ENCODE results near the gene FGFRL1.

FGFRL1 gene

GRCh38 chr4:1009542-1010394 lies 1.7 kb upstream of the FGFRL1 start:
- peak; percentile 74 for DNase-seq

DNA sequence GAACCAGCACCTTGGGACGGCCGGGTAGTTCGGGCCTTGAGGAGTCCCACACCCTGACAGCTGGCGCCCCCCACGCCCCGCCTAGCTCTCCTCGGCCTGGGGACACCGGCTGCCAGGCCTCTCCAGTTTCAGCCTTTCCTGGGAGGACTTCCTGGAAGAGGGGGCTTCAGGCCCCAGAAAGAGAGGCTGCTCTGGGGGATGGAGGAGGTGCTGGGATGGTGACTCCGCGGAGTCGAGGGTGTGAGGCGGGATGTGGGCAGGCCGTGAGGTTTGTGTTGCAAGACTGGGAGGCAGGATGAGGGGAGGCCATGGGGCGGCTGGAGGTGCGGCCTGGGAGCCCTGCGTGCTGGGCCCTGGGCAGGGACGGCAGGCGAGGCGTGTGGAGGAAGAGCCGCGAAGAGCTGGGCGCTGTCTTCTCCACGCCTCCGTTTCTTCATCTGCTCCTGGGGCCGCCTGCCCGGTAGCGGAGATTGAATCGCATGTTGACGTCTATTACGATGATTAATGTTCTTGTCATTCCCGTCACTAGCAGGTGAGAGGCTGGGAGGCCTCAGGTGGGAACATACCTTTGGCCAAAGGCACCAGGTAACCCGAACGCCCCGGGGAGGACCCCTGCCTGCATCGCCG lies 918 bp upstream of the FGFRL1 start:
- peak; percentile 82 for DNase-seq

DNA sequence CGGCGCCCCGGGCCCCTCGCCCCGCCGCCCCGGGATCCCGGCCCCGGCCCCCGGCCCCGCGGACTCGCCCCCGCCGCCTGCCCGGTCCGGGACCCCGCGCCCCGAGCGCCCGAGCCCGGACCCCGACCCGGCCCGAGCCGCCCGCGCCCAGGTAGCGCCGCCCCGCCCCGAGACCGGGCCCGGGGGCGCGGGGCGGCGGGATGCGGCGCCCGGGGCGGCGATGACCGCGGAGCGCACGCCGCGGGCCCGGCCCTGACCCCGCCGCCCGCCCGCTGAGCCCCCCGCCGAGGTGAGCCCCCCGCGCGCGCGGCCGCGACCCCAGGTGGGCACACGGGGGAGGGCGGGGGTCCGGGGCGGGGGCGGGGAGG lies 224 bp downstream of the FGFRL1 start:
- no peak for DNase-seq

DNA sequence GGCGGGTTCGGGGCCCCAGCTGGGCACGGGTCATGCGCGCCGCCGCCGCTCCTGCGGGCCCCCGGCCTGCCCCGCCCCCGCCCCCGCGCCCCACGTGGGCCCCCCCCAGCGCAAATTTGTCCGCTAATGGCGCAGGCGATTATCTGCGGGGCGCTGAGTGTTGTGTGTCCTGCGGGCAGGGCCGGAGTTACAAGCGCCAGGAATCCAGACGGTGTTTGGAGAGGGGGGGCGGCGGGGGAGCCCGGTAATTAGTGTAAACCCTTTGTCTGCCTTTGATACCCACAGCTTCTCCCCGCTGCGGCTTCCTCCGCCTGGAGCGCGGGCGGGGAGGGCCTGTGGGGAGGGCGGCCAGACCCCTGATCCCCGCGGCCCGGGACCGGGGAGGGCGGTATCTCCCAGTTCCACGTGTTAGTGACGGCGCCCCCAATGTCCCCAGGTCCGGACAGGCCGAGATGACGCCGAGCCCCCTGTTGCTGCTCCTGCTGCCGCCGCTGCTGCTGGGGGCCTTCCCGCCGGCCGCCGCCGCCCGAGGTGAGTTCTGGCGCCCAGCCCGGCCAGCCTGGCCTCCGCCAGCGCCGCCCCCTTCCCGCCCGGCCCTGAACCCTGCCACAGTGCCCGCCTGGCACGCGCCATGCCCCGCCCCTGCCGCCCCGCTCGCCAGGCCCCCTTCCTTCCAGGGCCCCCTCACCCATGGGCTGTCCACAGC lies 761 bp downstream of the FGFRL1 start:
- peak; percentile 47 for DNase-seq

DNA sequence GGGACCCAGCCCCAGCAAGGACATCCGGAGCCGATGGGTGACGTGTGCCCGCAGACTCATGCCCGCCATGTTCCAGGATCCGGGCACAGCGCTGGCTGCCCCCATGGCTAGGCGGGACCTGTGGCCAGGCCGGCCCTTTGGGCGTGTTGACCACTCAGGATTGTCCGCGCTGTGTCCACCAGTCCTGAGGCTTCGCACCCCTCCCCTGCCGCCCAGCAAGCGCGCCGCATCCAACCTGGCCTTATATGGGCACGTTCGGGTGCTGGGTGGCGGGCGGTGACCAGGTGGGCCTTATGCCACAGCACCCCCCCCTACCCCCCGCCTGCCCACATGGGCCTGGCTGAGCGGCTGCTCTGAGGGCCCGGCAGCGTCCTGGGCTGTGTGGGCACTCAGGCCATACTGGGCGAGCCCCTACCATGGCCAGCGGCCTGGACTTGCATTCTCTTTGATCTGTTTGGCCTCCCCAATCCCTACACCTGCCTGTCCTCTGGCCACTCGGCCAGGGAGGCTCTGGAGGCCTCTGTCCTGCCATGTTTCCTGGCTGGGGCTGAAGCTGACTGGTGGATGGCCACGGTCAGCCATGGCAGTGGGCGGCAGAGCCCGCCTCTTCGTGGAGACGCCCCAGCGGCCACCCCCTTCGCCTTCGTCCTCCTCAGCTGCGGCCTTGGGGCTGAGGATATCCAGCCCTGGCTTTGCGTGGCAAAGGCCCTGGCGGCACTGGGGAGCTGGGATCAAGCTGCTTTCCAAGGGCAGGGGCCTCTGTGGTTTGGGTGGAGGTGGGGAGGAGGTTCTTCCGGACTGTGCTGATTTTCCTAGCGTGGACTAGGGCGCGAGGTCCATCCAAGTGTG lies 2.0 kb downstream of the FGFRL1 start:
- no peak for DNase-seq

DNA sequence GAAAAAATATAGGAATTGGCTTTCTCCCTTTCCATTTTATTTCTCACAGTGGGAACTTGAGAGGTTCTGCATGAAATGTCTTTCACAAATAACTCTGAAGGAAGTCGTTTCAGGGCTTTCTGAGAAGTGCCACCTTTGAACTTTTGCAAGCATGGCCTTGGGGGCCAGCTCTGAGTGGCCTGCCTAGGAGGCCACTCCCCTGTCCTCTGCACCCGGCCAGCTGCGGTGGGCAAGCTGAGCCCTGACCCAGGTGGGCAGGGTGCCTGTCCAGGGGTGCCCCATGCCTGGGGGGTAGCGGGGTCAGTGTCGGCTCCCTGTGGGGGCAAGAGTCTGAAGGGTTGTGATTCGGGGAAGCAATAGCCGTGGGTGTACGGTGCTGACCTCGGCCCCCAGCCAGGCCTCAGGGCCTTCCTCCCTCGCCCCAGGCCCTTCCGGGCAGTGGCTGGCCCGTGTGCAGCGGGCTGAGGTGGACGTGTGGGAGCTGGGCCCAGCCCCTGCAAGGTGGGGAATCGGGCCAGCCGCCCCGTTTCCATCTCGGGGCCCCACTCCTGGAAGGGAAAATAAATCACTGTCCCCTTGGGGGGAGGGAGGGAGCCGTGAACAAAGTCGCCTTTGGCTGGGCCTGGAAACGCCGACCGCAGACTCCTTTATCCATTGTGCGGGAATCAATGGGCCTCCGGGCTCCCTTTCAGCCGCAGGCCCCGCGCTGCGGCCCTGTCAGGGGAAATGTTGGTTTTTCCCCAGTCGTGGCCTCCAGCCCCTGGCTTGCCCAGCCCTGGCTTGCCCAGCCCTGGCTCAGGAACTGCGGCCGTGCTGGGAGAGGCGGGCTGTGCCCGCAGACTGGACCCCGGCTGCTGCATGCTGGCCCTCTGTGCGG lies 3.1 kb downstream of the FGFRL1 start:
- no peak for DNase-seq

- no peak for DNase-seq
Observed at GRCh38 chr4:1015179-1015578, 3.8 kb downstream of the FGFRL1 start.

DNA sequence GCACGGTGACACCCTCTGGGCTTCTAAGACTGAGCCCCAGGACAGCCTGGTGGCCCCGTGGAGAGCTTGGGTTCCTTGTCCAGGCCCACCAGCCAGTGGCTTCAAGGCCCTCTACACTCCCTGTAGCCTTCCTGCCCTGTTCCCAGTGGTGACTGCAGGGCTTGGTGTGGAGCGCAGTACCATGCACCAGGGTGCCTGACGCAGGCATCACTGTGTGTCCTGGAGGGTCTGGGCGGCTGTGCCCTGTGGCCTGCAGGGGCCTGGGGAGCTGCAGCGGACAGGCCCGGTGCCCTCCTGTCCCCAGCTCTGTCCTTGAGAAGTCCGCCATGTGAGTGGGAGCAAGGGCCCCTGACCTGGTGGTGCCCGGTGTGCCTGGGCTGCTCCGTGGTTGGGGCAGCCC lies 4.3 kb downstream of the FGFRL1 start:
- DNase-seq = no peak

GRCh38 chr4:1017211-1017610 lies 5.8 kb downstream of the FGFRL1 start:
- DNase-seq = no peak

DNA sequence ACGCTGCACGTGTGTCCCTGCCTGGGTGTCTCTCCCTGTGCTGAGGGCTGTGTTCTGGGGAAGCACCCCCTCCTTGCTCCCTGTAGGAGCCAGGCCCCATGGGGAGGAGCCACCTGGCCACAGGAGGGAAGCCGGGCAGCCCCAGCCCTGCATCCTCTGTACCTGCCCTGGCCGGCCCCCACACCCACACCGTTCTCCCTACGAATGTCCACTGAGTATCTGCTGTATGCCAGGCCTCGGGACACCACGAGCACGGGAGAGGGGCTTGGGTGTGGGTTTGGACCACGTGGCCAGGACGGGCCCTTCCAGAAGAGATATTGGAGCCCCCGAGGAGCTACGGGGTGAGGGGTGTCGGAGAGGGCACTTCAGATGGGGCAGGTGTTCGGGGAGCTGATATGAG lies 6.3 kb downstream of the FGFRL1 start:
- DNase-seq = no peak

DNA sequence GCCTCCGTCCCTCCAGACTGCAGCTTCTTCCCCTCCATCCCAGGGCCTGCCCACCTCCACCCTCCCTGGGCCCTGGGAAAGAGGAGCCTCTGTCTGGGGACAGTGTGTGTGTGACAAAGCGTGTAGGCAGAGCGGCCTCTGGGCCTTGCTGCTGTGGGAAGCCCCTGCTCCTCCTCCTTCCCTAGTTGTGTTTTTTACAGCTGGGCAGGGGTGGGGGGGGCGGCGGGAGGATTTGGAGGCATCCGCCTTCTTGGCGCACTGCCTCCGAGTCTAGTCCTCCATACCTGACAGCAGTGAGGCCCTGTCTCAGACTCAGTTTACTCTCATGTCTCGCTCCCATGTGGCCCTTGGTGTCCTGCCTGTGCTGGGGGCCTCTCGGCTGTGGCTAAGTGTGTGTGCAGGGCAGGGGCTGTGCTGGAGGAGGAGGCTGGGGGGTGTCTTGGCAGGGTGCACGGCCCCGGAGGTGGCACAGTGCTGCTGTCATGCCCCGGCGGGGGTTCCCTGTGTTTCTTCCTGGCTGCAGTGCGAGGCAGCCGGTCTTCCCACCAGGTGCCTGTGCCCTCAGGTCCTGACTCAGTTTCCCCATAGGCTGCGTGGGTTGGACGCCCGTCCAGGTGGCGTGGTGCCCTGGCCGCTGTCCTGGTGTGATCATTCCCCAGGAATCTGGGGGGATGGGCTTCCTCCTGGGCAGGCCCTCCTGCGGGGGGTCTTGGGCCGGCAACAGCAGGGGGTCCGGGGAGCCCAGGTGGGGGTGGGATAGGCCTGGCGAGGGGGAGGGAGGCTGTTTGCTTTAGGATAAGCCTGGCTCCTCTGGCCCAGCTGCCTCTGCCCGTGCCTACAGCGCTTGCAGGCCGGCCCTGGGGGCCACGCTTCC lies 7.0 kb downstream of the FGFRL1 start:
- DNase-seq = no peak

DNA sequence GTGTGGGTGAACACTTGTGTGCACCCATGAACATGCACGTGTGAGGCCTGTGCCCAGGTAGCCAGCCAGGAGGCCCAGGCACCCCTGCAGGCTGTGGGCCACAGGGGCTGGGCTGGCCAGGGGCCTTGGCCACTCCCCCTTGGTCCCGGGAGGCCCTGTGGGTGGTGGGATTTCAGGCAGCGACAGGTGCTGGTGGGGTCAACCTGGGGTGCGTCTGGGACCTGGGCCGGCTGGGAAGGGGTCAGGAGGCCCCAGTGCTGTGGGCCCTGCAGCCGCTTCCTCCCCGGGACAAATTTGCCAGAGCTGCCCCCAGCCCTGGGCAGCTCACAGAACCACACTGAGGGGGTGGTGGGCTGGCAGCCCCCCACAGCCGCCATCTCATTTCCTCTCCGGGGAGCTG lies 7.9 kb downstream of the FGFRL1 start:
- DNase-seq = no peak

DNA sequence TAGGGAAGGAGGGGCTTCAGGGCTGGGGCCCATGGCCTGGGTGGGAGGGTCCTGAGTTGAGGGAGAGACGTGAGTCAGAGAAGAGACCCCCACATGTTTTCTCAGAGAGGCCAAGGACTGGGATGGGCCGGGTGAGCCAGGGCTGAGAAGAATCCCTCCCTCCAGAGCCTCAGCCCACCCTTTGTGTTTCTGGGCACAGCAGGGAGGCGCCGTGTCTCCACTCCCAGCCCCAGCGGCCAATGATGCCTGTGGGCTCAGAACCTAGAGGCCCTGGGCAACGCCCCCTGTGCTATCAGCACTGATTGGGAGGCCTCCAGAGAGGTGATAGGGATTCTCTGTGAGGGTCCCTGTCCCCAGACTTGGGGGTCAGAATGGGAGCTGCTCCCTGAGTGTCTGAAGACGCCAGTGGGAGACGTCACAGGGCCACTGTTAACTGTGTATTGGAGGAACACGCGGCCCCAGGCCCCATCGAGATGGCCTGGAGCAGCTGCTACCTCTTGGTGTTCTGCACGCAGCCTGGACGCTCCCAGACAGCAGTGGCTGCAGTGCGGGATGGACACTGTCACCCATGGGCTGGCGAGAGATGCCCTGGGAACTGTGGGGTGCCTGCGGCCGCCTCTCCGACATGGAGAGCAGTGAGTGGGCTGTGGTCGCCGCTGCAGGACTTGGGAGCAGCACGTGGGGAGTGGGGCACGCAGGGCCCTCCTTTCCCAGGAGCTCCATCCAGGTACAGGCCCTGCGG lies 8.5 kb downstream of the FGFRL1 start:
- no peak for DNase-seq

GRCh38 chr4:1021386-1022050 lies 10.1 kb downstream of the FGFRL1 start:
- no peak for DNase-seq

DNA sequence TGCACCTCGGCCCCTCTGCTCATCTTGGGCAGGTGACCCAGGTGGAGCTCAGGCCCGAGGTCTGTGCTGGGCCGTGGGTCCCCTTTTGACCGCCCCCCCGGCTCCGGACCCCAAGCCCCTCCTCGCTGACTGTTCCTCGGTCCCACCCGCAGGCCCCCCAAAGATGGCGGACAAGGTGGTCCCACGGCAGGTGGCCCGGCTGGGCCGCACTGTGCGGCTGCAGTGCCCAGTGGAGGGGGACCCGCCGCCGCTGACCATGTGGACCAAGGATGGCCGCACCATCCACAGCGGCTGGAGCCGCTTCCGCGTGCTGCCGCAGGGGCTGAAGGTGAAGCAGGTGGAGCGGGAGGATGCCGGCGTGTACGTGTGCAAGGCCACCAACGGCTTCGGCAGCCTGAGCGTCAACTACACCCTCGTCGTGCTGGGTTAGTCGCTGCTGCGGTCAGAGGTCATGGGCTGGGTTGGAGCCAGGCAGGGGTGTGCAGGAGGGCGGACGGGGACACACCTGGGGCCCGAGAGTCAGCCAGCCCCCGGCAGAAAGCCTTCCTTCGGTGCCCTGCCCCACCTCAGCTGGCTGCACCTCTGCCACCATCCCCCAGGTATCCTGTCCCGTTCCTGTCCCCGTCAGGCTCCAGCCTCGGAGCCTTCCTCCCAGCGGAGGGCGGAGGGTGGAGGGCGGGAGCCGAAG lies 10.8 kb downstream of the FGFRL1 start:
- no peak for DNase-seq

- DNase-seq = no peak
Observed at GRCh38 chr4:1022739-1023066, 11.3 kb downstream of the FGFRL1 start.

DNA sequence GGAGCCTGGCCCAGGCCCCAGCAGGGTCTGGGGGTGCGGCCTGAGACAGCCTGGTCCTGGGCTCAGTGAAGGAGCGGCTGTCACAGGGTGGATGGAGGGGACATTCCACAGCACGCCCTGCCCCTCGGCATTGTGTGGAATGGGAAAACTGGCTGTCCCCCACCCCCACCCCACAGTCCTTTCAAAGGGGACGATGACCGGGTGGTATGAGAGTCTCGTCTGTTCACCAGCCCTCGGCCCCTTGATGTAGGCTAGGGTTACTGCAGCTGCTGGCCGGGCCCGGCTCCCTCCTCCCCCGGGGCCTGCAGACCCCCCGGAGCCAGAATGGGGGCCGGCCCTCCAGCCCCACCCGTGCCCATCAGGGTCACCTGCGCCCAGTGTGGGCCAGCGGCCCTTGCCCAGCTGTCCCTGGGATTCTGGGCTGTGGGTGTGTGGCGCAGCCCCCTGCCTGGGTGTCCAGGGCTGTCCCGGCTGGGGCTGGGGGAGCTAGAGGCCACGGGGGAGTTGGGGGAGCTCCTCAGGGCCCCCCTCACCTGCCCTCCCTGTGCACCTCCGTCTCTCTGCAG lies 11.7 kb downstream of the FGFRL1 start:
- DNase-seq = no peak

- DNase-seq = no peak
Observed at GRCh38 chr4:1023895-1024740, 12.7 kb downstream of the FGFRL1 start.
